Smooth muscle cell (in vitro differentiated cells): ENCODE data around the gene LACTBL1. TPM values are rescaled to one million over a fixed set of nuclear protein-coding genes. Genes with fewer than 3 reads are reported as not detected.
"Not testable (repeated sequence)": the region's sequence is repeated elsewhere in the genome, so short reads cannot be mapped to it uniquely, and the experiment has no call there.

ENCODE experiments used
- DNase-seq: peaks from one replicate; lab custom pipeline; 2025; ENCODE audit not compliant: unreplicated experiment; lab: John Stamatoyannopoulos, UW
- H2AFZ ChIP-seq: fragments of 200-600 bp; sonication (generic); 2 replicates; pipeline ENCODE4 v1.6.0; 2016; ENCODE audit warnings: antibody characterized with exemption, low read depth, mild to moderate bottlenecking
- H3F3A ChIP-seq: fragments of 200-600 bp; sonication (generic); 2 replicates; pipeline ENCODE4 v1.6.0; 2017; ENCODE audit warnings: antibody characterized with exemption, low read depth
- H3K27ac ChIP-seq: fragments of 200-600 bp; sonication (generic); 2 replicates; pipeline ENCODE4 v1.5.1; 2016; ENCODE audit warnings: low read depth, mild to moderate bottlenecking
- H3K27me3 ChIP-seq: fragments of 200-600 bp; sonication (generic); 2 replicates; pipeline ENCODE4 v1.6.1; 2016; ENCODE audit warnings: low read depth, mild to moderate bottlenecking
- H3K36me3 ChIP-seq: fragments of 200-600 bp; sonication (generic); 2 replicates; pipeline ENCODE4 v1.5.1; 2016; ENCODE audit warnings: low read depth
- H3K4me1 ChIP-seq: fragments of 200-600 bp; sonication (generic); 2 replicates; pipeline ENCODE4 v1.5.1; 2016; ENCODE audit warnings: low read depth
- H3K4me2 ChIP-seq: fragments of 200-600 bp; sonication (generic); 2 replicates; pipeline ENCODE4 v1.6.0; 2016; ENCODE audit warnings: mild to moderate bottlenecking
- H3K4me3 ChIP-seq: fragments of 200-600 bp; sonication (generic); 2 replicates; pipeline ENCODE4 v1.5.1; 2016; ENCODE audit warnings: mild to moderate bottlenecking
- H3K79me2 ChIP-seq: fragments of 200-600 bp; sonication (generic); 2 replicates; pipeline ENCODE4 v1.6.0; 2016; ENCODE audit warnings: low read depth, mild to moderate bottlenecking
- H3K9ac ChIP-seq: fragments of 200-600 bp; sonication (generic); 2 replicates; pipeline ENCODE4 v1.6.0; 2016; ENCODE audit warnings: low read depth
- H3K9me3 ChIP-seq: fragments of 200-600 bp; sonication (generic); replicated peaks from 2 replicates; pipeline ENCODE4 v1.5.1; 2016; ENCODE audit warnings: low read depth
- H4K20me1 ChIP-seq: fragments of 200-600 bp; sonication (generic); 2 replicates; pipeline ENCODE4 v1.6.0; 2016; ENCODE audit warnings: low read depth
- CTCF ChIP-seq: fragments of 200-600 bp; sonication (generic); IDR thresholded peaks from 2 replicates; pipeline ENCODE4 v1.5.1; 2017; ENCODE audit warnings: borderline replicate concordance, mild to moderate bottlenecking, antibody characterized with exemption; ENCODE audit not compliant: insufficient read depth, poor library complexity, severe bottlenecking
- WGBS: methylation state at CpG from one replicate; pipeline ENCODE4 v1.1.7; 2016; ENCODE audit warnings: low lambda C conversion rate; 5-methylcytosine and 5-hydroxymethylcytosine counted together
- polyA plus RNA-seq: library from polyadenylated mRNA; unstranded; fragments of >200 nt; fragmentation: Nextera tagmentation; extraction: Ambion mirVana; gene quantifications from 2 replicates; pipeline ENCODE4 v1.2.1, GENCODE V29; 2016
- total RNA-seq: library from RNA; depleted of rRNA; stranded (reverse); fragments of >200 nt; gene quantifications from 2 replicates; pipeline ENCODE4 v1.2.3, GENCODE V29; 2014

The LACTBL1 gene
- total and polyA plus RNA-seq, 2 experiments from 2014 or later: not detected

- no peaks in the 10 kb centered on the region for H3K79me2 ChIP-seq
- no peak for DNase-seq
- no peaks in the 10 kb centered on the region for H4K20me1 ChIP-seq
- H3F3A ChIP-seq: no peaks in the 10 kb centered on the region
- no peak overlapping the region for H3K4me3 ChIP-seq
- 99% methylated on average over 5 of the region's 5 CpGs for WGBS
- H3K27me3 ChIP-seq: peaks cover 16% of the 10 kb centered on the region
- no peaks in the 10 kb centered on the region for H3K9me3 ChIP-seq
- H3K27ac ChIP-seq: no peak overlapping the region
- H3K4me2 ChIP-seq: no peak overlapping the region
- H3K4me1 ChIP-seq: no peaks in the 10 kb centered on the region
- TF ChIP-seq CTCF: no peak
- H3K9ac ChIP-seq: no peak overlapping the region
- H2AFZ ChIP-seq: no peak overlapping the region
- H3K36me3 ChIP-seq: no peaks in the 10 kb centered on the region
These were observed 20.0 kb downstream of the LACTBL1 start for GRCh38 chr1:22952694-22953056.

- no peak for TF ChIP-seq CTCF
- H4K20me1 ChIP-seq: no peaks in the 10 kb centered on the region
- no peak overlapping the region for H3K9ac ChIP-seq
- no peak for DNase-seq
- H2AFZ ChIP-seq: no peak overlapping the region
- H3K4me2 ChIP-seq: no peak overlapping the region
- WGBS: 86% methylated on average over 3 of the region's 3 CpGs
- H3K79me2 ChIP-seq: no peaks in the 10 kb centered on the region
- no peaks in the 10 kb centered on the region for H3K4me1 ChIP-seq
- H3K9me3 ChIP-seq: no peaks in the 10 kb centered on the region
- no peaks in the 10 kb centered on the region for H3K36me3 ChIP-seq
- H3K4me3 ChIP-seq: no peak overlapping the region
- H3K27ac ChIP-seq: no peak overlapping the region
- no peaks in the 10 kb centered on the region for H3F3A ChIP-seq
- peaks cover 25% of the 10 kb centered on the region for H3K27me3 ChIP-seq
These were observed 20.9 kb downstream of the LACTBL1 start for GRCh38 chr1:22951796-22952195.

GRCh38 chr1:22949822-22950331 is 22.8 kb downstream of the LACTBL1 start:
- TF ChIP-seq CTCF: no peak
- DNase-seq: no peak
- H3K9me3 ChIP-seq: no peaks in the 10 kb centered on the region
- no peaks in the 10 kb centered on the region for H3K4me1 ChIP-seq
- no peak overlapping the region for H2AFZ ChIP-seq
- H3K79me2 ChIP-seq: no peaks in the 10 kb centered on the region
- peaks cover 26% of the 10 kb centered on the region for H3K27me3 ChIP-seq
- no peak overlapping the region for H3K4me2 ChIP-seq
- H3K27ac ChIP-seq: no peak overlapping the region
- H3K9ac ChIP-seq: no peak overlapping the region
- H3K4me3 ChIP-seq: no peak overlapping the region
- 87% methylated on average over 5 of the region's 5 CpGs for WGBS
- no peaks in the 10 kb centered on the region for H3K36me3 ChIP-seq
- H4K20me1 ChIP-seq: no peaks in the 10 kb centered on the region
- H3F3A ChIP-seq: no peaks in the 10 kb centered on the region

- not testable (repeated sequence) for DNase-seq, H3K79me2 ChIP-seq, H3F3A ChIP-seq, H3K4me1 ChIP-seq, H4K20me1 ChIP-seq, H3K36me3 ChIP-seq, H3K9ac ChIP-seq, H2AFZ ChIP-seq, H3K4me3 ChIP-seq, H3K27ac ChIP-seq, H3K4me2 ChIP-seq, H3K9me3 ChIP-seq
- WGBS: 77% methylated on average over 5 of the region's 5 CpGs
- H3K27me3 ChIP-seq: peaks cover 32% of the 10 kb centered on the region
These were observed 27.5 kb downstream of the LACTBL1 start for GRCh38 chr1:22945171-22945570.
